ENCODE results near the gene DOP1B. TPM values are rescaled to one million over a fixed set of nuclear protein-coding genes. Genes with fewer than 3 reads are reported as not detected.

DOP1B gene
- total and polyA plus RNA-seq, 2 of the 4 experiments (the other 2 are of a cell fraction) = 8.8 to 13.0 TPM

- Histone ChIP-seq H2BK120ac (ENCODE audit: low read depth, low read length) (no peak overlapping the region), H2BK5ac (ENCODE audit: low read depth, low read length, poor library complexity, severe bottlenecking) (no peak overlapping the region), H2AFZ (replicated peaks; ENCODE audit: low read length, poor library complexity) (no peak overlapping the region), H2AK5ac (ENCODE audit: low read depth, low read length) (no peak overlapping the region), H3K79me1 (ENCODE audit: low read depth in 1 of 2, low read length in 2 of 2) (peaks cover 0 to 13% of the 10 kb centered on the region in 2 experiments; a peak in 2 of 4 replicates), H3K4ac (ENCODE audit: low read depth, low read length) (no peak overlapping the region), H2BK20ac (ENCODE audit: low read depth, low read length) (no peak overlapping the region), H2AK9ac (replicated peaks; ENCODE audit: low read depth, low read length, poor library complexity) (no peak overlapping the region), H3K23ac (ENCODE audit: low read depth, low read length) (no peak overlapping the region; the same call in 1 of the 2 replicates), H3K27ac (ENCODE audit: insufficient read depth, low read length) (no peak overlapping the region), H3K36me3 (ENCODE audit: control insufficient read depth, insufficient read depth, low read length) (no peaks in the 10 kb centered on the region), H3K4me2 (ENCODE audit: low read depth, low read length) (no peak overlapping the region), H3K9ac (ENCODE audit: low read depth, low read length) (no peak overlapping the region), H4K8ac (ENCODE audit: low read depth in 2 of 2, low read length in 2 of 2) (no peak overlapping the region), H3K18ac (ENCODE audit: low read depth, low read length) (no peak overlapping the region), H3K9me3 (ENCODE audit: control insufficient read depth, insufficient read depth, low read length) (no peaks in the 10 kb centered on the region), H3K27me3 (ENCODE audit: control insufficient read depth, insufficient read depth, low read length) (no peaks in the 10 kb centered on the region), H3K4me1 (ENCODE audit: control insufficient read depth, insufficient read depth, low read length) (peaks cover 7% of the 10 kb centered on the region), H4K5ac (ENCODE audit: low read depth, low read length) (no peak overlapping the region), H4K20me1 (ENCODE audit: insufficient read depth, low read length) (no peaks in the 10 kb centered on the region), H4K91ac (ENCODE audit: insufficient read depth, low read depth, low read length) (no peak overlapping the region), H3K4me3 (ENCODE audit: insufficient read depth, low read depth, low read length) (no peak overlapping the region), H3K56ac (ENCODE audit: extremely low read depth, insufficient read depth, low read length) (no peak overlapping the region), H2BK15ac (ENCODE audit: low read depth, low read length) (no peak overlapping the region), H3K14ac (replicated peaks; ENCODE audit: low read depth, low read length) (no peak overlapping the region), H3K9me1 (ENCODE audit: insufficient read depth, low read length) (peaks cover 10% of the 10 kb centered on the region)
- TF ChIP-seq MAFK (IDR thresholded peaks at IDR 0.05; ENCODE audit: low read depth, low read length) (no peak), NFE2L2 (IDR thresholded peaks at IDR 0.05; ENCODE audit: low read depth, low read length) (no peak), POLR2A (IDR thresholded peaks at IDR 0.05; ENCODE audit: low read depth, low read length) (no peak), MAZ (IDR thresholded peaks at IDR 0.05; ENCODE audit: borderline replicate concordance, low read depth, low read length) (no peak), FOS (IDR thresholded peaks at IDR 0.05; ENCODE audit: low read depth, low read length) (no peak), MXI1 (IDR thresholded peaks at IDR 0.05; ENCODE audit: borderline replicate concordance, low read depth, low read length) (no peak), CEBPB (IDR thresholded peaks at IDR 0.05; ENCODE audit: low read depth, low read length) (no peak), BHLHE40 (IDR thresholded peaks at IDR 0.05; ENCODE audit: low read depth, low read length) (no peak), SMC3 (IDR thresholded peaks at IDR 0.05; ENCODE audit: low read depth, low read length) (no peak)
- TF ChIP-seq, protein P1, sequence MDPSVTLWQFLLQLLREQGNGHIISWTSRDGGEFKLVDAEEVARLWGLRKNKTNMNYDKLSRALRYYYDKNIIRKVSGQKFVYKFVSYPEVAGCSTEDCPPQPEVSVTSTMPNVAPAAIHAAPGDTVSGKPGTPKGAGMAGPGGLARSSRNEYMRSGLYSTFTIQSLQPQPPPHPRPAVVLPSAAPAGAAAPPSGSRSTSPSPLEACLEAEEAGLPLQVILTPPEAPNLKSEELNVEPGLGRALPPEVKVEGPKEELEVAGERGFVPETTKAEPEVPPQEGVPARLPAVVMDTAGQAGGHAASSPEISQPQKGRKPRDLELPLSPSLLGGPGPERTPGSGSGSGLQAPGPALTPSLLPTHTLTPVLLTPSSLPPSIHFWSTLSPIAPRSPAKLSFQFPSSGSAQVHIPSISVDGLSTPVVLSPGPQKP (IDR thresholded peaks at IDR 0.05; ENCODE audit: borderline replicate concordance, low read depth, low read length) = no peak
- ATAC-seq (ENCODE audit: low read depth) (no peak), DNase-seq (no peak)
- intact Hi-C loops (cut with micrococcal nuclease) = no loop called here
- dilution Hi-C loops (cut with HindIII; ENCODE audit: low sequenced_read_pairs, unreplicated experiment) = no loop called here
- in situ Hi-C loops (cut with MboI; ENCODE audit: low sequenced_read_pairs) = no loop called here
- CTCF ChIA-PET = no interaction called here
- BruUV-seq (replicated peaks) = no TSS peak
- POLR2A ChIA-PET (ENCODE audit: unreplicated experiment) = no interaction called here
- WGBS, 2 experiments (ENCODE audit: extremely low coverage in 2 of 2, insufficient read length in 1 of 2) = 83% methylated on average over 1 of the region's 5 CpGs; no CpG with 5 or more reads in 1 of the 2 experiments
These were observed 28.6 kb upstream of the DOP1B start for GRCh38 chr21:36127977-36128376.

Measured in IMR-90 (cell line).